Caco-2 (cell line): ENCODE data around the gene BFSP1. TPM values are rescaled to one million over a fixed set of nuclear protein-coding genes. Genes with fewer than 3 reads are reported as not detected.

Experiments
- BruUV-seq: library from RNA; stranded (reverse); fragments of 400-500 nt; replicated peaks from 2 replicates; lab custom pipeline; 2021; lab: Mats Ljungman, UMichigan
- CTCF ChIA-PET: fragments of 300-600 bp; sonication (Branson Sonifier 250); formaldehyde crosslinking; loops from one replicate; lab custom pipeline; 2022; ENCODE audit warnings: antibody characterized with exemption; lab: Charles Lee
- POLR2A ChIA-PET: fragments of 300-600 bp; sonication (Branson Sonifier 250); formaldehyde crosslinking; loops from one replicate; lab custom pipeline; 2022; ENCODE audit warnings: antibody characterized with exemption; lab: Charles Lee
- DNase-seq, 2 experiments: peaks; one replicate each; pipeline versions ENCODE4 v3.0.0 to v3.0.0-alpha.2; 2020 to 2022
- H3K27me3 ChIP-seq: replicated peaks from 2 replicates; pipeline ENCODE4 v1.6.0; 2011; ENCODE audit warnings: low read length; ENCODE audit not compliant: control insufficient read depth, insufficient read depth
- H3K36me3 ChIP-seq: 2 replicates; pipeline ENCODE4 v1.5.1; 2011; ENCODE audit warnings: low read length; ENCODE audit not compliant: control insufficient read depth, insufficient read depth
- H3K4me1 ChIP-seq: fragments of 250-450 bp; sonication (Bioruptor Pico); 2 replicates; pipeline ENCODE4 v1.5.1; 2020; ENCODE audit warnings: mild to moderate bottlenecking
- H3K4me3 ChIP-seq: 2 replicates; pipeline ENCODE4 v1.5.1; 2011; ENCODE audit warnings: low read depth, mild to moderate bottlenecking, control low read depth, low read length
- H3K9me3 ChIP-seq: fragments of 250-450 bp; sonication (Bioruptor Pico); 2 replicates; pipeline ENCODE4 v1.5.1; 2020; ENCODE audit warnings: mild to moderate bottlenecking, moderate library complexity
- H3K27ac Mint-ChIP-seq: one replicate; pipeline ENCODE4 v1.8.0; 2022; ENCODE audit warnings: mixed read lengths; ENCODE audit not compliant: unreplicated experiment
- H3K27me3 Mint-ChIP-seq: one replicate; pipeline ENCODE4 v1.8.0; 2022; ENCODE audit warnings: mixed read lengths; ENCODE audit not compliant: insufficient read depth, unreplicated experiment
- H3K36me3 Mint-ChIP-seq: one replicate; pipeline ENCODE4 v1.8.0; 2022; ENCODE audit warnings: mild to moderate bottlenecking, mixed read lengths; ENCODE audit not compliant: insufficient read depth, unreplicated experiment
- H3K4me1 Mint-ChIP-seq: one replicate; pipeline ENCODE4 v1.8.0; 2022; ENCODE audit warnings: low read depth, mixed read lengths; ENCODE audit not compliant: unreplicated experiment
- H3K4me3 Mint-ChIP-seq: one replicate; pipeline ENCODE4 v1.8.0; 2022; ENCODE audit warnings: mild to moderate bottlenecking, moderate library complexity, mixed read lengths; ENCODE audit not compliant: unreplicated experiment
- H3K9me3 Mint-ChIP-seq: one replicate; pipeline ENCODE4 v1.8.0; 2022; ENCODE audit warnings: mixed read lengths; ENCODE audit not compliant: unreplicated experiment
- intact Hi-C: fragments of 100-400 bp; cut with micrococcal nuclease; formaldehyde crosslinking; loops from one replicate; pipeline ENCODE4 v1.10.0; 2022; ENCODE audit not compliant: unreplicated experiment
- total RNA-seq: library from RNA; stranded (reverse); gene quantifications from 2 replicates; pipeline ENCODE4 v1.2.3, GENCODE V29; 2022
- TF ChIP-seq, protein P1 (sequence below), 2 experiments: fragments of 200-600 bp in 1 of 2; IDR thresholded peaks; 1 replicate in 1 of 2; 2 replicates in 1 of 2; pipeline versions ENCODE4 v1.5.1 to v1.8.0; 2011 to 2022; ENCODE audit warnings: antibody characterized with exemption in 1 of 2, control low read depth in 1 of 2, inconsistent platforms in 1 of 2, low read depth in 1 of 2, low read length in 1 of 2, mild to moderate bottlenecking in 1 of 2, moderate library complexity in 1 of 2; ENCODE audit not compliant: insufficient read depth in 1 of 2, severe bottlenecking in 1 of 2, unreplicated experiment in 1 of 2

The BFSP1 gene
- total RNA-seq, 1 experiment from 2014 or later, result 22.7 TPM

DNA sequence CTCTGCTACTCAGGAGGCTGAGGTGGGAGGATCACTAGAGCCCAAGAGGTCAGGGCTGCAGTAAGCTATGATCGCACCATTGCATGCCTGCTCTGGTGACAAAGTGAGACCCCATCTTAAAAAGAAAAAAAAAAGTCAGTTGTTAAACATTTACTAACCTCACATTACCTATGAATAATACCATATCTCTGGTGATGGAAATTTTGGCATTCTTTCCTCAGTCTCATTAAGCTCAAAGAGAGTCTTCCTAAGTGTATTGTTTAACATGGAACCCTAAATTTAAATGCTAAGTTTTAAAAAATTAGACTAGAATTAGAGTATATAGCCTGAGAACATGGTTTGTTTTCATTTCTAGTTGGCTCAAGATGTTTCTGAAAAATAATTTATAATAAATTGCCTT, 11.3 kb upstream of the BFSP1 start:
- intact Hi-C loops, result no loop called here
- Mint-ChIP-seq H3K27ac (no peak overlapping the region), H3K9me3 (no peaks in the 10 kb centered on the region), H3K36me3 (peaks cover 4% of the 10 kb centered on the region), H3K4me1 (peaks cover 23% of the 10 kb centered on the region), H3K4me3 (no peak overlapping the region), H3K27me3 (no peaks in the 10 kb centered on the region)
- TF ChIP-seq, protein P1, sequence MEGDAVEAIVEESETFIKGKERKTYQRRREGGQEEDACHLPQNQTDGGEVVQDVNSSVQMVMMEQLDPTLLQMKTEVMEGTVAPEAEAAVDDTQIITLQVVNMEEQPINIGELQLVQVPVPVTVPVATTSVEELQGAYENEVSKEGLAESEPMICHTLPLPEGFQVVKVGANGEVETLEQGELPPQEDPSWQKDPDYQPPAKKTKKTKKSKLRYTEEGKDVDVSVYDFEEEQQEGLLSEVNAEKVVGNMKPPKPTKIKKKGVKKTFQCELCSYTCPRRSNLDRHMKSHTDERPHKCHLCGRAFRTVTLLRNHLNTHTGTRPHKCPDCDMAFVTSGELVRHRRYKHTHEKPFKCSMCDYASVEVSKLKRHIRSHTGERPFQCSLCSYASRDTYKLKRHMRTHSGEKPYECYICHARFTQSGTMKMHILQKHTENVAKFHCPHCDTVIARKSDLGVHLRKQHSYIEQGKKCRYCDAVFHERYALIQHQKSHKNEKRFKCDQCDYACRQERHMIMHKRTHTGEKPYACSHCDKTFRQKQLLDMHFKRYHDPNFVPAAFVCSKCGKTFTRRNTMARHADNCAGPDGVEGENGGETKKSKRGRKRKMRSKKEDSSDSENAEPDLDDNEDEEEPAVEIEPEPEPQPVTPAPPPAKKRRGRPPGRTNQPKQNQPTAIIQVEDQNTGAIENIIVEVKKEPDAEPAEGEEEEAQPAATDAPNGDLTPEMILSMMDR (IDR thresholded peaks at IDR 0.05; ENCODE audit: insufficient read depth in 1 of 2, low read depth in 1 of 2, low read length in 1 of 2, severe bottlenecking in 1 of 2, unreplicated experiment in 1 of 2), result no peak
- ChIA-PET CTCF (interaction anchor here (0.6 kb wide), 1 partner anchor 9 kb away, joined by 3 read pairs; no protein-coding TSS in a partner anchor), POLR2A (no interaction called here)
- H3K4me3 ChIP-seq, result no peak overlapping the region
- no peak for DNase-seq
- no peaks in the 10 kb centered on the region for H3K9me3 ChIP-seq
- H3K4me1 ChIP-seq, result peaks cover 11% of the 10 kb centered on the region; the same call in 1 of the 2 replicates
- H3K27me3 ChIP-seq, result no peaks in the 10 kb centered on the region
- BruUV-seq, result no TSS peak
- no peaks in the 10 kb centered on the region for H3K36me3 ChIP-seq

DNA sequence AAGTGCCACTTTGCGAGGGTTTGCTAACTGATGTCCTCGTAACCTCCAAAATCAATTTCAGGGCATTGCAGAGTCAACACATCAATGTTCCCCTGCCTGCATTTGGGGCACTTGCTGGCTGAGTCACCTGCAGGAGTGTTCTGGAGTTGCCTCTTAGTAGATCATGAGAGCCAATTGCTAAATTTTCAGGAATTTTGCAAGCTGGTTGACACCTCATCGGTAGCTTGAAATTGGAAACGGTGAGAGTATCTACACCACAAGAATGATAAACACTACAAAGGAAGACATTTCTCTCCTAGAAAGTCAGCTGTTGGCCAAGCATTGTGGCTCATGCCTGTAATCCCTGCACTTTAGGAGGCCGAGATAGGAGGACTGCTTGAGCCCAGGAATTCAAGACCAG, 10.8 kb upstream of the BFSP1 start:
- TF ChIP-seq, protein P1 (IDR thresholded peaks at IDR 0.05; ENCODE audit: insufficient read depth in 1 of 2, low read depth in 1 of 2, low read length in 1 of 2, severe bottlenecking in 1 of 2, unreplicated experiment in 1 of 2), result no peak
- Mint-ChIP-seq H3K4me3 (no peak overlapping the region), H3K27ac (no peak overlapping the region), H3K27me3 (no peaks in the 10 kb centered on the region), H3K4me1 (peaks cover 24% of the 10 kb centered on the region), H3K36me3 (peaks cover 4% of the 10 kb centered on the region), H3K9me3 (no peaks in the 10 kb centered on the region)
- no peaks in the 10 kb centered on the region for H3K9me3 ChIP-seq
- no peak for DNase-seq
- POLR2A ChIA-PET, result no interaction called here
- no peak overlapping the region for H3K4me3 ChIP-seq
- CTCF ChIA-PET, result no interaction called here
- BruUV-seq, result no TSS peak
- peaks cover 13% of the 10 kb centered on the region; the same call in 1 of the 2 replicates for H3K4me1 ChIP-seq
- intact Hi-C loops, result no loop called here
- H3K36me3 ChIP-seq, result no peaks in the 10 kb centered on the region
- no peaks in the 10 kb centered on the region for H3K27me3 ChIP-seq

DNA sequence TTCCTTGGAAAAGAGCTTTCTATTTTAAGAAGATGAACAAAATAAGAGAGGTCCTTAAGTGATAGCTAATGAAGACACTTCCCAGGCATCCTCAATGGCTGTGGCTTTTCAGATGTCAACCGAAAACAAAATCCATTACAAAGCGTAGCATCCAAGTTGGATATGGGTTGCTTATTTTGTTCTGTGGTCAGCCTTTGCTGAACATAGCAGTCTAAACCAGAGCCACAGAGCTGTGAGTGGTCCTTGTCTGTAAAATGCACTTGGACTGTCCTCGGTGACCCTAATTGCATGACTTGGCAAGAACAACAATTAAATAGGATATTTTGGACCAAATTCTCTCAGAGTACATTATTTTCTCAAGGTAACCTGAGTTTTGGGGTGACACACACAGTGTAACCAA, 10.4 kb upstream of the BFSP1 start:
- H3K4me1 Mint-ChIP-seq, result peaks cover 24% of the 10 kb centered on the region
- POLR2A ChIA-PET, result interaction anchor here (0.5 kb wide), 1 partner anchor 39 kb away, joined by 4 read pairs; no protein-coding TSS in a partner anchor
- TF ChIP-seq, protein P1 (IDR thresholded peaks at IDR 0.05; ENCODE audit: insufficient read depth in 1 of 2, low read depth in 1 of 2, low read length in 1 of 2, severe bottlenecking in 1 of 2, unreplicated experiment in 1 of 2), result no peak

More for the DNA sequence above, 10.4 kb upstream of the BFSP1 start:
- H3K9me3 Mint-ChIP-seq, result no peaks in the 10 kb centered on the region
- H3K27ac Mint-ChIP-seq, result no peak overlapping the region
- Histone ChIP-seq H3K27me3 (no peaks in the 10 kb centered on the region), H3K4me1 (peaks cover 15% of the 10 kb centered on the region; the same call in 1 of the 2 replicates), H3K4me3 (no peak overlapping the region), H3K36me3 (no peaks in the 10 kb centered on the region), H3K9me3 (no peaks in the 10 kb centered on the region)
- no peaks in the 10 kb centered on the region for H3K27me3 Mint-ChIP-seq
- no TSS peak for BruUV-seq
- no peak for DNase-seq
- CTCF ChIA-PET, result no interaction called here
- intact Hi-C loops, result no loop called here
- H3K36me3 Mint-ChIP-seq, result peaks cover 4% of the 10 kb centered on the region
- no peak overlapping the region for H3K4me3 Mint-ChIP-seq
